ENCODE results near the gene DIAPH2.

DNA sequence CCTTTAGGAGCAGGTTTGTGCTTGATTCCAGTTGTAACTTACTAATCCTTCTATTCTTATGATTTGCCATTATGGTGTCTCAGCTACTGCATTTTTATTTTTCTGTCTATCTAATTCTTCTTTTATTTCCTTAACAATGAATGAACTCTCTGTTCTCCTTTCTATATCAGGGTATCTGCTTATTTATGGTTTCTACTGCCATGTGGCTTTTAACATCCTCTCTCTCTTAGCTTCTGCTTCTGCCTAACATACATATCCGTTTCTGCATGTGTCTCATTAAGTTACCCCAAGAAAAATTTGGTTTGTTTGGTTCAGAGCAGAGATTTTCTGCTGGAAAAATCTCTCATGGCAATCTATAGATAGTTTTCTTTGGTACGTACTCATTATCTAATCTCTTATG lies 813.5 kb downstream of the DIAPH2 start:
- TF ChIP-seq, protein P1, sequence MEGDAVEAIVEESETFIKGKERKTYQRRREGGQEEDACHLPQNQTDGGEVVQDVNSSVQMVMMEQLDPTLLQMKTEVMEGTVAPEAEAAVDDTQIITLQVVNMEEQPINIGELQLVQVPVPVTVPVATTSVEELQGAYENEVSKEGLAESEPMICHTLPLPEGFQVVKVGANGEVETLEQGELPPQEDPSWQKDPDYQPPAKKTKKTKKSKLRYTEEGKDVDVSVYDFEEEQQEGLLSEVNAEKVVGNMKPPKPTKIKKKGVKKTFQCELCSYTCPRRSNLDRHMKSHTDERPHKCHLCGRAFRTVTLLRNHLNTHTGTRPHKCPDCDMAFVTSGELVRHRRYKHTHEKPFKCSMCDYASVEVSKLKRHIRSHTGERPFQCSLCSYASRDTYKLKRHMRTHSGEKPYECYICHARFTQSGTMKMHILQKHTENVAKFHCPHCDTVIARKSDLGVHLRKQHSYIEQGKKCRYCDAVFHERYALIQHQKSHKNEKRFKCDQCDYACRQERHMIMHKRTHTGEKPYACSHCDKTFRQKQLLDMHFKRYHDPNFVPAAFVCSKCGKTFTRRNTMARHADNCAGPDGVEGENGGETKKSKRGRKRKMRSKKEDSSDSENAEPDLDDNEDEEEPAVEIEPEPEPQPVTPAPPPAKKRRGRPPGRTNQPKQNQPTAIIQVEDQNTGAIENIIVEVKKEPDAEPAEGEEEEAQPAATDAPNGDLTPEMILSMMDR (IDR thresholded peaks at IDR 0.05 in 4 of 5, conservative IDR thresholded peaks at IDR 0.05 in 1 of 5) = no peak
- no peak for TF ChIP-seq POLR2A (IDR thresholded peaks at IDR 0.05)
